GM23248 (cell line): ENCODE measurements around the gene GPR137B. TPM values are rescaled to one million over a fixed set of nuclear protein-coding genes. Genes with fewer than 3 reads are reported as not detected.

ENCODE experiments used
- DNase-seq: peaks from one replicate; pipeline ENCODE4 v3.0.0-alpha.2; 2015
- H2AFZ ChIP-seq: fragments of 200-600 bp; sonication (generic); 2 replicates; pipeline ENCODE4 v1.6.1; 2016; ENCODE audit warnings: antibody characterized with exemption
- H3F3A ChIP-seq: fragments of 200-600 bp; sonication (generic); 2 replicates; pipeline ENCODE4 v1.6.1; 2016; ENCODE audit warnings: mild to moderate bottlenecking, antibody characterized with exemption, mixed run types; ENCODE audit not compliant: insufficient read depth
- H3K27ac ChIP-seq: fragments of 200-600 bp; sonication (generic); 2 replicates; pipeline ENCODE4 v1.5.1; 2016; ENCODE audit warnings: mild to moderate bottlenecking
- H3K27me3 ChIP-seq: fragments of 200-600 bp; sonication (generic); replicated peaks from 2 replicates; pipeline ENCODE4 v1.6.1; 2016; ENCODE audit warnings: mild to moderate bottlenecking; ENCODE audit not compliant: insufficient read depth
- H3K36me3 ChIP-seq: fragments of 200-600 bp; sonication (generic); 2 replicates; pipeline ENCODE4 v1.6.1; 2016; ENCODE audit warnings: low read depth, mild to moderate bottlenecking
- H3K4me1 ChIP-seq: fragments of 200-600 bp; sonication (generic); 2 replicates; pipeline ENCODE4 v1.6.1; 2016; ENCODE audit warnings: mild to moderate bottlenecking; ENCODE audit not compliant: insufficient read depth
- H3K4me2 ChIP-seq: fragments of 200-600 bp; sonication (generic); one replicate; pipeline ENCODE4 v1.6.1; 2016; ENCODE audit warnings: mild to moderate bottlenecking; ENCODE audit not compliant: unreplicated experiment
- H3K4me3 ChIP-seq: fragments of 200-600 bp; sonication (generic); 2 replicates; pipeline ENCODE4 v1.5.1; 2016; ENCODE audit warnings: mild to moderate bottlenecking
- H3K79me2 ChIP-seq: fragments of 200-600 bp; sonication (generic); 2 replicates; pipeline ENCODE4 v1.6.1; 2016; ENCODE audit warnings: mild to moderate bottlenecking; ENCODE audit not compliant: insufficient read depth
- H3K9ac ChIP-seq: fragments of 200-600 bp; sonication (generic); 2 replicates; pipeline ENCODE4 v1.6.1; 2016; ENCODE audit warnings: mild to moderate bottlenecking
- H3K9me2 ChIP-seq: fragments of 200-600 bp; sonication (generic); 2 replicates; pipeline ENCODE4 v1.6.1; 2016; ENCODE audit warnings: mixed run types, mild to moderate bottlenecking, moderate library complexity; ENCODE audit not compliant: insufficient read depth
- H3K9me3 ChIP-seq: fragments of 200-600 bp; sonication (generic); one replicate; pipeline ENCODE4 v1.6.1; 2017; ENCODE audit warnings: low read depth
- H4K20me1 ChIP-seq: fragments of 200-600 bp; sonication (generic); 2 replicates; pipeline ENCODE4 v1.6.0; 2016; ENCODE audit not compliant: insufficient read depth
- EZH2 ChIP-seq: fragments of 200-600 bp; sonication (generic); IDR thresholded peaks from 2 replicates; pipeline ENCODE4 v1.6.1; 2018; ENCODE audit warnings: antibody characterized with exemption, mild to moderate bottlenecking; ENCODE audit not compliant: insufficient read depth, poor library complexity, severe bottlenecking
- EZH2phosphoT487 ChIP-seq: fragments of 200-600 bp; sonication (generic); IDR thresholded peaks from 2 replicates; pipeline ENCODE4 v1.6.1; 2018; ENCODE audit warnings: antibody characterized with exemption, moderate library complexity, mild to moderate bottlenecking, low read depth; ENCODE audit not compliant: insufficient read depth
- WGBS, 2 experiments: methylation state at CpG; one replicate each; pipeline ENCODE4 v1.1.6; 2015 to 2017; ENCODE audit warnings: low lambda C conversion rate in 2 of 2, low coverage in 1 of 2; ENCODE audit errors: missing lambda C conversion rate in 2 of 2; 5-methylcytosine and 5-hydroxymethylcytosine counted together
- in situ Hi-C: fragments of 300-500 bp; cut with MboI; formaldehyde crosslinking; loops from 2 replicates; pipeline ENCODE4 v1.15.0; 2020
- polyA plus RNA-seq: library from polyadenylated mRNA; unstranded; fragments of >200 nt; fragmentation: Nextera tagmentation; extraction: Ambion mirVana; gene quantifications from 2 replicates; pipeline ENCODE4 v1.2.1, GENCODE V29; 2016
- total RNA-seq: library from RNA; depleted of rRNA; stranded (reverse); fragments of >200 nt; shearing (Covaris generic); gene quantifications from 2 replicates; pipeline ENCODE4 v1.2.3, GENCODE V29; 2014

Gene GPR137B
- total and polyA plus RNA-seq, 2 experiments from 2014 or later: 26.0 to 30.6 TPM

DNA sequence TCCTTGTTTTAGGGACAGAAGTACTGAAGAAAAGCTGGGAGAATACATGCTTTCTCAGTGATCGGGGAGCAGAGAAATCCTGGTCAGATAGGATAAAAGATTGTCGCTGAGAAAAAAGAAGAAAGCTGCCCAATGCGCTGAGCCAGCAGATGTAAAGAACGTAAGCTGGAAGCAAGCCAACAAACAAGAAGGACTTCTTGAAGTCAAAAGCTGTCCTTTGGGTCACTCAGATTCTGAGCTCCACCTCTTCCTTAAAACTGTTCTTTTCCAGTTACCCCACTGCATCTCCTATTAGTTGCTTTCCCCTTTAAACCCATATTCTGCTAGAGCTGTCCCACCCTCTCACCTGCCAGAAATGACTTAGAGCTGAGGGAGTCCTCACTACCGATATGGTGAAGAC is 64.8 kb downstream of the GPR137B start:
- Histone ChIP-seq H4K20me1 (no peaks in the 10 kb centered on the region), H3K9me2 (no peaks in the 10 kb centered on the region), H3K27me3 (no peaks in the 10 kb centered on the region), H3K79me2 (no peaks in the 10 kb centered on the region), H3K4me2 (no peak overlapping the region), H3K9me3 (no peaks in the 10 kb centered on the region), H3F3A (peaks cover 8% of the 10 kb centered on the region; the same call in 1 of the 2 replicates), H3K36me3 (no peaks in the 10 kb centered on the region), H3K9ac (no peak overlapping the region), H3K27ac (no peak overlapping the region), H2AFZ (no peak overlapping the region), H3K4me1 (peaks cover 7% of the 10 kb centered on the region), H3K4me3 (no peak overlapping the region)
- no peak for TF ChIP-seq EZH2
- TF ChIP-seq EZH2phosphoT487: no peak
- no peak for DNase-seq
- in situ Hi-C loops: no loop called here
- WGBS, 2 experiments: 68 to 79% methylated on average over 5 of the region's 5 CpGs

DNA sequence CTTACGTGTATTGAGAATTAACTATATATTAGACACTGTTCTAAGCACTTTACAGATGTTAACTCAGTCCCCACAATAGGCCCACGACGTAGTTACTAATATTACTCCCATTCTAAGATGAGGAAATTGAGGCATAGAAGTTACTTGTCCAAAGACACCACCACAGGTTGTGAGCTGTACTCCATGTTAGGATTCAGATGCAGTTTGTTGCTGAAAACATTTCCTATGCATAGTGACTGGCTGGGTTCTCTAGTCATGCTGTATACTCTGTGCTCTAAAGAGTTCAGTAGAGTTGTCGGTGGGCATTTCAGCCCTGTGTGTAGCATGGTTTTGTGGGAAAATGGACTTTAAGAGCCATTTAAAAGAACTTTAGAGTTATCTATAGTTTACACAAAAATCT is 65.2 kb downstream of the GPR137B start:
- Histone ChIP-seq H3F3A (peaks cover 8% of the 10 kb centered on the region; the same call in 1 of the 2 replicates), H3K79me2 (no peaks in the 10 kb centered on the region), H4K20me1 (no peaks in the 10 kb centered on the region), H2AFZ (no peak overlapping the region), H3K27me3 (no peaks in the 10 kb centered on the region), H3K9me2 (no peaks in the 10 kb centered on the region), H3K36me3 (no peaks in the 10 kb centered on the region), H3K4me1 (peaks cover 7% of the 10 kb centered on the region), H3K9me3 (no peaks in the 10 kb centered on the region), H3K4me3 (no peak overlapping the region), H3K9ac (no peak overlapping the region), H3K4me2 (no peak overlapping the region), H3K27ac (no peak overlapping the region)
- TF ChIP-seq EZH2phosphoT487: no peak
- TF ChIP-seq EZH2: no peak
- DNase-seq: no peak
- in situ Hi-C loops: no loop called here
- WGBS, 2 experiments: 92 to 97% methylated on average over 4 of the region's 4 CpGs

DNA sequence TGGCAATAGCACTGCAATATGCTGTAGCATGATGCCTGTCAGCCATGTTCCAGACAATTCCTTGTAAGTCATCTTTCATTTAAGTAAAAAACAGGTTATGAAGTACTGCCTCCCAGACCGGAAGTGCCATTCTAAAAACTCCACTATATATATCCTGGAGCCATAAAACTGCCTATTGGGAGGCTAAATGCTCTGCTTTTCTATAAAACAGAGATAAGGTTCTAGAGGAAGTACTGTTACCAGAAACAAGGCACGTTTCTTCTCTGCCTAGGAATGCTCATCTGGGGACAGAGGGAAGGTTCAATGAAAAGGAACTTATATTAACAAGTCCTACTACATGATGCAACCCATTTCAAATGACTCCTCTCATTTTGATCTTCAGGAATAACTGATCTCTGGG is 66.8 kb downstream of the GPR137B start:
- in situ Hi-C loops: no loop called here
- Histone ChIP-seq H3K4me3 (no peak overlapping the region), H3F3A (no peaks in the 10 kb centered on the region), H2AFZ (no peak overlapping the region), H4K20me1 (no peaks in the 10 kb centered on the region), H3K9ac (no peak overlapping the region), H3K27me3 (no peaks in the 10 kb centered on the region), H3K9me3 (no peaks in the 10 kb centered on the region), H3K4me2 (no peak overlapping the region), H3K4me1 (peaks cover 5% of the 10 kb centered on the region), H3K79me2 (no peaks in the 10 kb centered on the region), H3K27ac (no peak overlapping the region), H3K36me3 (no peaks in the 10 kb centered on the region), H3K9me2 (no peaks in the 10 kb centered on the region)
- no peak for DNase-seq
- TF ChIP-seq EZH2phosphoT487 (no peak), EZH2 (no peak)
- 9 to 17% methylated on average over 2 of the region's 2 CpGs for WGBS, 2 experiments

DNA sequence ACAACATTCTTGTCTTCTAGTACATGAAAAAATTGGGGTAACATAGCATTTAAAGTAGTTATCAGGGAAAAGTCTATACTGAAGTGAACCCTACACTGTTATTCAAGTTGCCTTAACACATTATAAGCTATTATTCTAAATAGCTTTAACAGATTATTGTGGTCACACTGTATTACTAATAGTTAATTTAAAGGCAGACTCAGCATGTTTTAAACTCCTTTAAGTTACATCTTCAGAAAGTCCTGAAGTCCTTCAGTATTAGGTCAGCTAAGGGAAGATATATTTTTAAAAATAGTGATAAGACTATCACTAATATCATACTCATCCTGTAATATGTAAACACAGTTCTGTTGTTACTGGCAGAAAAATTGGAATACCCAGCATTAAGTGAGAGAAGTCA is 67.4 kb downstream of the GPR137B start:
- H2AFZ ChIP-seq: no peak overlapping the region
- no peaks in the 10 kb centered on the region for H3K27me3 ChIP-seq
- H3K4me1 ChIP-seq: no peaks in the 10 kb centered on the region
- H3K27ac ChIP-seq: no peak overlapping the region
- H4K20me1 ChIP-seq: no peaks in the 10 kb centered on the region
- no peak for DNase-seq
- H3K79me2 ChIP-seq: no peaks in the 10 kb centered on the region
- H3F3A ChIP-seq: no peaks in the 10 kb centered on the region
- H3K9ac ChIP-seq: no peak overlapping the region
- in situ Hi-C loops: no loop called here
- no peak overlapping the region for H3K4me3 ChIP-seq
- 0 out of 2 replicates have a peak, but pooled peaks cover 4% of the 10 kb centered on the region for H3K36me3 ChIP-seq
- no peak for TF ChIP-seq EZH2
- no peak for TF ChIP-seq EZH2phosphoT487
- H3K9me3 ChIP-seq: no peaks in the 10 kb centered on the region
- H3K4me2 ChIP-seq: no peak overlapping the region
- H3K9me2 ChIP-seq: no peaks in the 10 kb centered on the region

DNA sequence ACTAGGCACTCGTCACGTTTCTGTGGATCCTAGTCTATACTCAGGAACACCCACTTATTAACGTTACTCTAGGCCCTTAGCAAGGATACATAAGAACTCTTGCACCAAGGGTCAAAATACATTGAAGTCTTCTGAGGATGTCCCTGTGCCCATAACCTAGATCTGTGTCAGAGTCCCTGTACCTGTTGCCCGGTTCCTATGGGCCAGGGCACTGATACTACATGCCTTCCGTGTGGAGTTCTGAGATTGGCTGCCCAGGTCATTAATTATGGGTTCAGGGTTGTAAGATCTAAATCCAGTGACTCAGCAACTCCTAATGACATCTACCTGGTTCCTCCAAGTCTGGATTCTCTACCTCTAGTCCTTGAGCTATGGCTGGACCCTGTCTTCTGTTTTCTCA is 69.5 kb downstream of the GPR137B start:
- no peaks in the 10 kb centered on the region for H3K79me2 ChIP-seq
- no peak for DNase-seq
- H3F3A ChIP-seq: no peaks in the 10 kb centered on the region
- no peak overlapping the region for H2AFZ ChIP-seq
- WGBS, 2 experiments: 97 to 98% methylated on average over 5 of the region's 5 CpGs
- H3K4me1 ChIP-seq: no peaks in the 10 kb centered on the region
- H3K36me3 ChIP-seq: 0 out of 2 replicates have a peak, but pooled peaks cover 5% of the 10 kb centered on the region
- TF ChIP-seq EZH2phosphoT487 (no peak), EZH2 (no peak)
- no peak overlapping the region for H3K27ac ChIP-seq
- no peaks in the 10 kb centered on the region for H3K27me3 ChIP-seq
- H3K9ac ChIP-seq: no peak overlapping the region
- in situ Hi-C loops: no loop called here
- no peak overlapping the region for H3K4me2 ChIP-seq
- H3K9me3 ChIP-seq: no peaks in the 10 kb centered on the region
- no peaks in the 10 kb centered on the region for H3K9me2 ChIP-seq
- H4K20me1 ChIP-seq: no peaks in the 10 kb centered on the region
- H3K4me3 ChIP-seq: no peak overlapping the region
